Activated CD4-positive, alpha-beta T cell treated with anti-CD3 and anti-CD28 coated beads, Interleukin-10, Interleukin-2, amounts not matched to agents 100 ng/mL and 50 ng/mL, durations not matched to agents 16 hours and 8 hours (primary cell): ENCODE data around the gene AMBRA1.
A peak's percentile ranks its signal among the peaks of the same experiment; 100 is the strongest.
"Not testable (repeated sequence)": the region's sequence is repeated elsewhere in the genome, so short reads cannot be mapped to it uniquely, and the experiment has no call there.

Experiments used
- DNase-seq: peaks from one replicate; pipeline ENCODE4 v3.0.0-alpha.2; 2020

The AMBRA1 gene

DNA sequence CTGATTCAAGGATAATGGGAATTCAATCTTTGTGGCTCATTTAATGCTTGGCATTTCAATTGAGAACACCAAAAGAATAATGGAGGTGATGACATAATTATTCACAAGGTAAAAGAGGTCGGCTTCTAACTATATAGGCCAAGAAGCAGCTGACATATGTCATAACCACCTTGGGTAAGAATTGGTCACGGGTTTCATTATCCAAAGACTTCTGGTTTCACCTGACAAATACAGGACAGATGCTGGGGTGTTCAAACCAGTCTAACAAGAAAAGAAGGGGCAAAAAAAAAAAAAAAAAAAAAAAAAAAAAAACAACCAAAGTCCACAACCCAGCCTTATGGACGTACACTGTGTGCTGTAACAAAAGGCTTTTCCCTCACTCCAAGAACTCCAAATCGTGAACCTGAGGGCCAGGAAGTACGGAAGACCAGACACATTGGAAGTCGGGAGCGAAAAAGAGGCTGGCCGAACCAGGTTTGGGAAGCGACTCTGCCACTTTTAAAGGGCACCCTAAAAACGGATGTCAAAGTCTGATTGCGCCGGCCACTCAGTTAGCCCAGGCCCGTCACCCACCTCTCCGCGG, 22.8 kb upstream of the AMBRA1 start:
- peak; percentile 38 for DNase-seq

DNA sequence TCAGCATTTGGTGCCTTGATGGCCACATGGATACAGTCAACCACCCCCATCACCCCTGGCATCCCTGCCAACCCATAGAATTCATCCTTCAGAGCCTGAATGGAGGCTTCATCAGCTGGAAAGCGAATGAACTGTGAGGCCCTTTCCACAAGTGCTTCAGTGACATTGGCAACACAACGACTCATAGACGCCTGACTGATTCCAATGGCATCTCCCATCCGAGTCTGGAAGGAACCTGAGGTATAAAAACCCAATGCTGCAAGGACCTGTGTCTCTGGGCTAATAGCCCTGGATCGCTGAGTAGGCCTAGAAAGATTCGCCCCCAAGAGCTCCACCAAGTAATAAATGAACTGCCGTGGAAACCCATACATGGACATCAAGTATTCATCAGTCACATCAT, 21.9 kb upstream of the AMBRA1 start:
- no peak for DNase-seq

DNA sequence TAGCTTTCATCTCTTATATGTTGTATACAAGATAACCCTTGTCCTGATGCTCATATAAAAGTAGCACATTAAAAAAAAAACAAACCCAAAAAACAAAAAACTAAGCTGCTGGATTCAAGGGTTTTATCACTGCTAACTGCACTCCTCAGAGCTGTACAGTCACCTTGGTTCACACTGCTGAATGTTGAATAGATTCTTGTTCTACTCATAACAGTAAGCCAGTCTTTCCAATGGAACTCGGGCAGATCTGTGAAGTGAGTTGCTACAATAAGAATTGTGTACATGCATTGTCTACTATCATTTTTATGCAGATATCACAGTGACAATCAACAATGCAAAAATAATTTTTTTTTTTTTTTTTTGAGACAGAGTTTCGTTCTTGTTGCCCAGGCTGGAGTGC, 18.5 kb upstream of the AMBRA1 start:
- no peak for DNase-seq

DNA sequence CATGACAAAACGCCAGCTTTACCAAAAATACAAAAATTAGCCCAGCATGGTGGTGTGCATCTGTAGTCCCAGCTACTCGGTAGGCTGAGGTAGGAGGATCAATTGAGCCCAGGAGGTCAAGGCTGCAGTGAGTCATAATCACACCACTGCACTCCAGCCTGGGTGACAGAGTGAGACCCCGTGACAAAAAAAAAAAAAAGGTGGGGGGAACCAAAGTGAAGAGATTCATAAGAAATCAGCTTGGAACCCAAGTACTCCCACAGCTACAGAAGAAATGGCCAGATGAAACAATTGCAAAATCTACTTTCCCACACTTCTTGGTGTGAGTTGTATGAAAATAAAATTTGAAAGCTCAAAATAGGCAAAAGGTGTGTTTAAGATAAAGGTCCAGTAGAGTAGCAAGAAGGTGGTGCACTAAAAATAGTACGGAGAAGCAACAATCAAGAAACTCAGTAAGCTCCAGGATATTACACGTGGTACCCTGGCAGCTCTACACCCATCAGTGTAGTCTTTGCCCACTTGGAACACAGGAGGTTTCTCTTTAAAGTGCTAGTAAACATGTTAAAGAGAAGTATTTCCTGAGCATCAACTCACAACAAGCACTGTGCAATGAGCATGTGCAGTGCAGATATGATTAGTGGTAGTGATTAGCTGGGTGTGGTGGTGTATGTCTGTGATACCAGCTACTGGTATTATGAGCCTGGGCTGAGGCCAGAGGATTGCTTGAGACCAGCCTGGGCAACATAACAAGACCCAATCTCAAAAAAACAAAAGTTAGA, 17.9 kb upstream of the AMBRA1 start:
- no peak for DNase-seq

DNA sequence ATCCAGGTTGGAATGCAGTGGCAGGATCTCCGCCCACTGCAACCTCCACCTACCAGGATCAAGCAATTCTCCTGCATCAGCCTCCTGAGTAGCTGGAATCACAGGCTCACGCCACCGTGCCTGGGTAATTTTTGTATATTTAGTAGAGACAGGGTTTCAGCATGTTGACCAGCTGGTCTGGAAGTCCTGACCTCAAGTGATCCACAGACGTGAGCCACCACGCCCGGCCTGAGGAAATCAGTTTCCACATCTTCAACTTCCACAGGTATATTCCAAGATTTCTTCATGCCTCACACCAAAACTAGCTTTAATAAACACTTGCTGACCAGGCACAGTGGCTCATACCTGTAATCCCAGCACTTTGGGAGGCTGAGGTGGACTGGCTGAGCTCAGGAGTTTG, 15.6 kb upstream of the AMBRA1 start:
- no peak for DNase-seq

DNA sequence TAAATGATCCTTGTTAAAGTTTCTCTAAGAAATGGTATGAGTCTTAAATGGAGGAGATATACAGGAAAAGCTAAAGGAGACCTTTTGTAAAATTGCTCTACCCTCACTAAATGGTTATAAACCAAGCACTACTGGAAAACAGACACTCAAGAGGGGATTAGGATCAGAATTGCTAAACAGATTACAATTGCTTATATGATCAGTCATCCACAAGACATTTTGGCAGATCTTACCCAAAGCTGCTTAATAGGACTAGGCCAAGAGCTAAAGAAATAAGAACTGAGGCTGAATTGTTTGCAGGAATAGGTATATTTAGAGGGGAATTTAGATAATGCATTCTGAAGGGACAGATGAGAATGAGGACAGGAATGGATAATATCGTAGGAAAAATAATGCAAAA, 13.7 kb upstream of the AMBRA1 start:
- no peak for DNase-seq

DNA sequence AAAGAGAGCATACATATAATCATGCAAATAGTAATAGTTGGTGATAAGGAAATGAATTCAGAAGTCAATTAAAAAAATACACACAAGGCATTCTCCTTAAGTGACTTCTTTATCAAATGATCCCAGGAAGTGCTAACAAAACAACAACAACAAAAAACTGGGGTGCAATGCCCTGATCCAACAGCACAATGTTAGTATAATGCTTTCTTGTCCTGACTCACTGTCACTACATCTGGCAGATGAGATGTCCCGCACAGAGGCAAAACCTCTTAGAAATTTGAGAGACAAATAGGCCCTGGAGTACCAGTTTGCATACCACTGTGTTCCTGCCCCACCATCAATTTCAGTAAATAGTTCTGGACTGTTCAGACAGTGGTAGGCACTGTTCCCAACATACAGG, 11.0 kb upstream of the AMBRA1 start:
- no peak for DNase-seq

DNA sequence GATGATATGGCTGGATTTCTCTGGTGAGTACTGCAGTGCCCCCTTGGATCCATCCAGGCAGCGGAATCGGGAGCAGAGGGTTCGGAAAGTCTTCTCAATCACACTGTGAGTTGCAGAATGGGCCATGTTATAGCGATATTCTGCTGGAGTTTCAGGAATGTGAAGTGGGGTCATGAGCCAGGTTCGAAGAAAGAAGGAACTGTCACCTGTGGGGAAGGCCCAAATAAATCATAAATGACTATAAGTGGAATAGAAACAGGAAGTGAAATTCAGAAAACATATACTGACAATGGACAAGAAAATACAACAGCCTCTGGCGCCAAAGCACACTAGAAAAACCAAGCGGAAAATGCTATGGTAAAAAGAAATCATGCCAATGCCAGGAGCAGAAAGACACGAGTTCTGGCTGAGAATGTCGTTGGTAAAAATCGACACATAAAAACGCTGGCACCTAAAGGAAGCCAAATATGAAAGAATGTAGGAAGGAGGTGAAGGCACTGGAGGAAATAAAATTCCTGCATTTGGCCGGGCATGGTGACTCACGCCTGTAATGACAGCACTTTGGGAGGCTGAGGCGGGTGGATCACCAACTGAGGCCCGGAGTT, 10.0 kb upstream of the AMBRA1 start:
- DNase-seq: no peak

DNA sequence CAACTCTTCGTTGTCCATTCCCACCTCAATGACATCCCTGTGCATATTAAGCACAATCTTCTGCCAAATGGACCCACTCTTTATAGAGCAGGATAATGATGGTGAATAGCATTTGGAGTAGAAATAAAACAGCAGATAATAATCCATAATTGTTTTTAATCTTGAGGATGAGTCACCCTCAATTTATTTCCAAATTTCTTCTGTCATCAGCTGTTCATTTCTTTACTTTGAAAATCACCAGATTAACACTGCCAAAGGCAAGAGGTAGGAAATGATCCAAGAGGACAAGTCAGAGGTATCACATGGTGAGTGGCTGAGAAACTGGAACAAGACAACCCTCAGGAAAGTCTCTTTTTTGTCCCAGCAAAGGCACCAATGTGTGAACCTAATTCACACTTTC, 7.3 kb upstream of the AMBRA1 start:
- no peak for DNase-seq

DNA sequence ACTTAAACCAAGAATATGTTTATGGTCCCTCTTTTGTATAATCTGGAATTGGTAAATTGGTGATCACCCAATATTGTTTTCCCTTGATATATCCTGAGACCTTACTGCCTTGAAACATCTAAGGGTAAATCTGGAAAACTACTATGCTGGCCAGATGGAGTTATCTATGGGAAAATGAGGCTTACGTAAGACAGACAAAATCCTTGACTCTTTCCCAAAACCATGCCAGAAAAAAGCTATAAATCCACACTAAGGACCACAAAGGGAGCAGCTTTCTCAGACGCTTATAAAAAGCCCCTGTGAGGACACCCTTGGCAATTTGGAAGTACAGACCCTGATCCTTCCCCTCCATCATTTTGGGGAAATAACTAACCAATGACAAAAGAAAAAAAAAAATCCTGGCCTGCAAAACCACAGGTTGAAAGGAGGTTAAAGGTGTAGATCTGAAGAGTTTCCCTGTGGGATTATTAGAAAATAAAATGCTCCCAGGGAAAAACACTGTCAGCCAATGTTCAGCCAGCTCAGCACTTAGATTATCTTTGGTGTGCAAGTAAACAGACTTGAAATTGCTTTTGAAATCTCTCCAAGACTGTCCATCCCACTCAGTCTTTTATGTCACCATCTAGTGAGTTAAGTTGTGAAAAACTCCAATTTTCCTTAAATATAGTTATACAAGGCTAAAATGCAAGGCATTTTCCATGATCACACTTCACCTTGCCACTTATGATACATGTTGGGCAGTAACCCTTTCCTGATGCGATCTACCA, 6.6 kb upstream of the AMBRA1 start:
- no peak for DNase-seq

DNA sequence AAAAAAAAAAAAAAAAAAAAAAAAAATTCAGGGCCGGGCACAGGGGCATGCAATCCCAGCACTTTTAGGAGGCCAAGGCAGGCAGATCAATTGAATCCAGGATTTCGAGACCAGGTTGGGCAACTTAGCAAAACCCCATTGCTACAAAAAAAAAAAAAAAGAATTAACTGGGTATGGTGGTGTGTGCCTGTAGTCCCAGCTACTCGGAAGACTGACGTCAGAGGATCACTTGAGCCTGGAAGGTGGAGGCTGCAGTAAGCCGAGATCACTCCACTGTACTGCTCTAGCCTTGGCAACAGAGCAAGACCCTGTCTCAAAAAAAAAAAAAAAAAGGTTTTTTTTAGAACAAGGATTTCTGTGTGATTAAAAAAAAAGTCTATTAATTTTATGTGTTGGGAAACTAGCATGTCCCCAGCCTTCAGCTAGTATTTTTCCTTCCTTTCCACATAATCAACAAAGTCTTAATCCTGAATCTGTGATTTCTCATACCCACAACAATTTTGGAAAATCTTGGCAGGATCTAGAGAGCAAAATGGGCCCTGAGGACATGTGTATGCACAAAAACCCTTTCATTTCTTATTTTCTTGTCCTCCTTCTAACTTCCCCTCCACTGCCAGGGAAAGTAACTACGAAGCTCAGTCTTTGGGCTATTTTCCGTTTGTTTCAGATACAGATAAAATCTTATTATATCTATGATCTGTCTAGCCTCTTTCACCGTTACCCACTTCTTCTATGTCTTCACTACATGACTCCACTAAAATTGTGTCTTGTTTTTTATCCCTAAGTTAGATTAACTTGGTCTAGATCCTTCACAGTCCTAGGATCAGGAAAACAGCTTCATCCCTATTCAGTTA, 5.7 kb upstream of the AMBRA1 start:
- DNase-seq: no peak

DNA sequence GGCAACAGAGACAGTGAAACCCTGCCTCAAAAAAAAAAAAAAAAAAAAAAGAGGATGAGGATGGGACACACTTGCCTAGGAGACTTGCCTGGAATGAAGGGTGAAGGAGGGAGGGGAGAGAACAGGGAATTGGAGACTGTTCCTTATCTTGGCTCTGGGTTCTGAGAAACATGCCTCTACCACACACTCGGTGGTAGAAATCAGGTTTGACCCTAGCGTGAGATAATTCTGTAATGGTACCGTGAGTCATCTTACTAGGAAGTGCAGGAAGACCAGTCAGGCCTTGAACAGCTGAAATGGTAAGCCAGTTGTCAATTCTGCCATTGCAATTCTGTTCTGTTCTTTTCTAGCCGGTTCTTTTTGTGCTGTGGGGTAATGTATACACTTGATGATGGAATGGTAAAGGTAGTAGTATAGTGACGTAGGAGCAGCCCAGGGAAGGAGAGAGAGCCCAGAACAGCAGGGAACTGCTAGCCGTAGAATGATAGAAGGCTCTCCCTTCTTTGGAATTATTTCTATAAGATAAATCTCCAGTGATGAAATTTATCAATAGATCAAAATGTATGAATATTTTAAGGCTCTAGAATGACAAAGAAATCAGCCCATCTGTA, 3.9 kb upstream of the AMBRA1 start:
- DNase-seq: peak; percentile 61

DNA sequence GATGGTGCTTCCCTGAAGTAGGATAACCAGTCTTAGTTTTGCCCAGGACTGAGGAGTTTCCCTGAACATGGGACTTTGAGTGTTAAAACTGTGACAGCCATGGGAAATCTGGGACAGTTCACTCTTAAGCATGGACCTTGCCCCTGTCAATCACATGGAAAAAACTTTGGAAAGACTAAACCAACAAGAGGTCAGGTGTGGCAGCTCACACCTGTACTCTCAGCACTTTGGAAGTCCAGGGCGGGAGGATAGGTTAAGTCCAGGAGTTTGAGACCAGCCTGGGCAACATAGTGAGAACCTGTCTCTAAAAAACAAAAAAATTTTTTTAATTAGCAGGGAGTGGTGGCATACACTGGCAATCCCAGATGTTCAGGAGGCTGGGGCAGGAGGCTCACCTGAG, 3.3 kb upstream of the AMBRA1 start:
- DNase-seq: no peak

DNA sequence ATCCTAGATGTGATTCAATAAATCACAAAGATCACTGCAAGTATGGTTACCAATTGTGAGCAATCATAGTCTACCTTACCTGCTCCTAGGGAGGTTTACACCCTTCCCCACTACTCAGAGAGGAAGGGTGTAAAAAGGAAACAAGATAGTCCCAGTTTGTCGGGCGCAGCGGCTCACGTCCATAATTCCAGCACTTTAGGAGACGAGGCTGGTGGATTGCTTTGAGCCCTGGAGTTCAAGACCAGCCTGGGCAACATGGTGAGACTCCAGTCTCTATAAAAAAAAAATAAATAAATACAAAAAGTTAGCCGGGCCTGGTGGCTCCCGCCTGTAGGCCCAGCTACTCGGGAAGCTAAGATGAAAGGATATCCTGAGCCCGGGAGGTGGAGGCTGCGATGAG, 962 bp upstream of the AMBRA1 start:
- DNase-seq: no peak

DNA sequence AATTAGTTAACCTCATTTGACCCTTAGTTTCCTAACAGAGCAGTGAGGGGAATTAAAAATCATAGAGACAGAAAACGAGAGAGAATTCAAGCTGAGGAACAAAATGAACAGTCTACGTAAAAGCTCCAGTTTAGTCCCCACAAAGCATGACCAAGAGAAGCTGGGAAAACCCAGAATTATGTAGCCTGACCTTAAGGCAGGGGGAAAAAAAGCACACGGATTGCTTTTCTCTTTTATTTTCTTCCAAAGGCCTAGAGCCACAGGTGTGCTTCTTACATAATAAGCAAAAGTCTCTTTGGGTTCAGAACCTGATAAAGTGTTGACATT, 514 bp upstream of the AMBRA1 start:
- no peak for DNase-seq

DNA sequence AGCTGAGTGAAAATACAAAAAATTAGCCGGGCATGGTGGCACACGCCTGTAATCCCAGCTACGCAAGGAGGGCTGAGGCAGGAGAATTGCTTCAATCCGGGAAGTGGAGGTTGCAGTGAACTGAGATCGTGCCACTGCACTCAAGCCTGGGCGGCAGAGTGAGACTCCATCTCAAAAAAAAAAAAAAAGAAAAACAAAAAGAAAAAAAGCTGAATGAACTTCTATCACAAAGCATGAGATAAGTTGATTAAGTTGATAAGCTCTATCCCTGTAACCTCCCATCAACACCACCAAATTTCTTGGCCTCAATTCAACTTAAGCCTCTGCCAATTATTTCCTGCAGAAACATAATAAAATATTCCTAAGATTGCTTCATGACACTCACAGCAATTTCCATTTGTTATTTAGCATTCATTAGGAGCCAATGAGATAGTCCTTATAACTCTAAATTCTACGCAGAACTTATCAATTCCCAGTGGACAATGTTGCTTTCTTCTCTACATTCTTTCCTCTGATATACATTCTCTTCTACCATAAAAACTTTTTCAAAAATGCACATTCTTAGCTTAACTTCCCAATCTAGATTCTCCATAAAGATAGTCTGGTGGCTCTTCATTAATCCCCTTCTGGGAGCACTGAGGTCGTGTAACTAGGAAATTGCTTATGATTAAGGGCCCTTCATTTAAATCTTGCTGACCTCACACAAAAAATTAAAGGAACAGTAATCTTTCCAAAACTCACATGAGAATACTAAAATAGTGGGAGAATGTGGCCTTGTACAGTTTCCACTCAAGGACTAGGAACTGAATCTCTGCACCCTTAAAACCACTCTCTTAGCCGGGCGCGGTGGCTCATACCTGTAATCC, 2.9 kb downstream of the AMBRA1 start:
- DNase-seq: no peak

DNA sequence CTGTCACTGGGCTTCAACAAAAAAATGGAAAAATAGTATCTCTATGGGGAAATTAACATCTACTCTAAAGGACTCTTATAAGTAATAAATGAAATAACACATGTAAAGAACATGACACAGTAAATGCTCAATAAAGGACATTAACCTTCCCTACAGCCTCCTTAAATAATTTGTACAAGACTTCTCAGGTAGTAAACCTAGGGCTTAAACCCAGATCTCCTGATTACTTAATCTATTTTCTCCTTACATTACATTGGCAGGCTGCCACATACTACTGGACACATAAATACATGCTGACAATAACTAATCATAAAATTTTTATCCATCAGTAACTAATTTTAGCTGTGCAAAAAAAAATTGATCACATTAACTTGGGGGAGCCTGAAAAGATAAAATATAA, 4.9 kb downstream of the AMBRA1 start:
- no peak for DNase-seq

DNA sequence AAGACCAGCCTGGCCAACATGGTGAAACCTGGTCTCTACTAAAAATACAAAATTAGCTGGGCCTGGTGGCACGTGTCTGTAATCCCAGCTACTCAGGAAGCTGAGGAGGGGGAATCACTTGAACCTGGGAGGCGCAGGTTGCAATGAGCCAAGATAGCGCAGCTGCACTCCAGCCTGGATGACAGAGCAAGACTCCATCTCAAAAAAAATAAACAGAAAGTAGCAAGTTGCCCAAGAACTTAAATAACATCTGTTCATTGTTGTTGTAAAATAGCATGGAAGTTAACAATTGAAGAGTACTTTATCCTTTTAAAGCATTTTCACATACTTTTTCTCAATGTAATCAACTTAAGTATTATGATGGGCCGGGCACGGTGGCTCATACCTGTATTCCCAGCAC, 5.7 kb downstream of the AMBRA1 start:
- DNase-seq: no peak

DNA sequence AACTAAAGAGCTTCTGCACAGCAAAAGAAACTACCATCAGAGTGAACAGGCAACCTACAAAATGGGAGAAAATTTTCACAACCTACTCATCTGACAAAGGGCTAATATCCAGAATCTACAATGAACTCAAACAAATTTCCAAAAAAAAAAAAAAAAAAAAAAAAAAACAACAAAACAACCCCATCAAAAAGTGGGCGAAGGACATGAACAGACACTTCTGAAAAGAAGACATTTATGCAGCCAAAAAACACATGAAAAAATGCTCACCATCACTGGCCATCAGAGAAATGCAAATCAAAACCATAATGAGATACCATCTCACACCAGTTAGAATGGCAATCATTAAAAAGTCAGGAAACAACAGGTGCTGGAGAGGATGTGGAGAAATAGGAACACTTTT, 10.3 kb downstream of the AMBRA1 start:
- DNase-seq: not testable (repeated sequence)

DNA sequence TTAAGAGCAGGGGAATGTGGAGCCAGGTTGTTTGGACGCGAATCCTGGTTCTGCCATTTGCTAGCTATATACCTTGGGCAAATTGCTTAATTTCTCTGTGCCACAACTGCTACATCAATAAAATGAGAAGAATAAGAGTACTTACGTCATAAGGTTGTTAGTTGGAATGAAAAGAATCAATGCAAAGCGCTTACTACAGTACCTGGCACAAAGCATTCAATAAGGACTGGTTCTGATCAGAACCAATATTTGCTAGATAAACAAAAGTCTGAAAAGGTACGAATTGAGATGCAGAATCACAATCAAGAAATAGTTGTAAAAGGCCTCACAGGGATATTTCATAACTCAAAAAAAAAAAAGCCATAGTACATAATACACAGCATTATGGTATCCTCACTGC, 11.2 kb downstream of the AMBRA1 start:
- no peak for DNase-seq

DNA sequence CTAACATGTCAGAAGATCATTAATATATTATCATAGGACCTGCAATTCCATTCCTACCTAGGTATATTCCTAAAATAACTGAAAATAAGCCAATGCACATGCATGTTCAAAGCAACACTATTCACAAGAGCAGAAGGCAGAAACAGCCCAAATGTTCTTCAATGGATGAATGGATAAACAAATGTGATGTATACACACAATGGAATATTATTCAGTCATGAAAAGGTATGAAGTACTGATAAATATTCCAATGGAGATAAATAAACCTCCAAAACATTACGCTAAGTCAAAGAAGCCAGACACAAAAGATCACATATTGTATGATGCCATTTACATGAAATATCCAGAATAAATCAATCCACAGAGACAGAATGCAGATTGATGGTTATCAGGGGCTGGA, 16.8 kb downstream of the AMBRA1 start:
- DNase-seq: no peak

DNA sequence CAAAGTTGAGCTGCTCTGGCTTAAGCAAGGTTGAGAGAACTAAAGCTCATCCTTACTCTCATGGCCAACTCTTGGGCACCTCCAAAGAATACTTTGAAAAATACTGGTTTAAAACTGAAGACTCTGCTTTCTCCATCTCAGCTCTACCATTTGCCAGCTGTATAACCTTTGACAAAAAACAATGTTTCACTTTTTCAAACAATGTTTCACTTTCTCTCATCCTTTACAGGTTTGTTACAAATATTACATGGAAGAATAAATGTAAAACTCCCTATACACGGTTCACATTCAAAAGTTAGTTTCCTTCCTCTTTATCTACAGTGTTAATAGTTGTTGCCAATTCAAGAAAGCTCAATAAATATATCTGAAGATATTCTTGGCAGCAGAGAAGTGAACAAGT, 19.2 kb downstream of the AMBRA1 start:
- peak; percentile 31 for DNase-seq
